ENCODE results near the gene KCNG2.

GRCh38 chr18:79823120-79823519 is 25.4 kb downstream of the KCNG2 start:
- TF ChIP-seq CTCF (IDR thresholded peaks at IDR 0.05): no peak
- TF ChIP-seq POLR2A (IDR thresholded peaks at IDR 0.05): no peak
